Mononuclear cell (primary cell): ENCODE measurements around the gene NPPA. TPM values are rescaled to one million over a fixed set of nuclear protein-coding genes. Genes with fewer than 3 reads are reported as not detected.

Source experiments
- H3K27me3 ChIP-seq: 2 replicates; pipeline ENCODE4 v1.6.0; 2011; ENCODE audit warnings: low read length, control low read depth; ENCODE audit not compliant: insufficient read depth
- H3K4me1 ChIP-seq: 2 replicates; pipeline ENCODE4 v1.5.1; 2011; ENCODE audit warnings: mild to moderate bottlenecking, low read length, control low read depth; ENCODE audit not compliant: insufficient read depth
- H3K4me3 ChIP-seq: 2 replicates; pipeline ENCODE4 v1.5.1; 2011; ENCODE audit warnings: mild to moderate bottlenecking, low read length, moderate library complexity
- H3K9me3 ChIP-seq: 2 replicates; pipeline ENCODE4 v1.5.1; 2011; ENCODE audit warnings: low read depth, mild to moderate bottlenecking, control low read depth, low read length
- total RNA-seq: library from RNA; depleted of rRNA; stranded (reverse); fragments of >200 nt; gene quantifications from one replicate; pipeline ENCODE4 v1.2.3, GENCODE V29; 2012

Gene NPPA
- total RNA-seq, 1 donor, result not detected

DNA sequence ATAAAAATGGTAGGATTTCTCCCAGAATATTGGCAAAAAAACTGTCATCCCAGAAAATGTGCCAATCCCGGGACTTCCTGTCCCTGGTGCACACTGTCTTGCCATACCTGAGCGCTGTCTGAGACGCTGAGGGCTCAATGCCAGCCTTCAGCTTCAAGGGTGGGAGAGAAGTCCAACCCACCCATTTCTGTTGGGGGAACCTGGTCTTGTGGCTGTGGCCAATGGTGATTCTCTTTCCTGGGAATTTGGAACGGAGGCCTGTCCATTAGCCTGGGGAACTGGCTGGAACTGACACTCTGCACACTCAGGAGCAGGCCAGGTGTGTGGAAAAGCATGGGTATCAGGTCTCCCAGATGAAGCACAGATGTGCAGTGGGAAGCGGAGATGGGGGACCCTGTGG, 48.5 kb downstream of the NPPA start:
- H3K4me3 ChIP-seq, result no peak overlapping the region
- no peaks in the 10 kb centered on the region for H3K9me3 ChIP-seq
- no peaks in the 10 kb centered on the region for H3K27me3 ChIP-seq
- H3K4me1 ChIP-seq, result peaks cover 30% of the 10 kb centered on the region

- no peaks in the 10 kb centered on the region for H3K9me3 ChIP-seq
- H3K4me1 ChIP-seq, result peaks cover 16% of the 10 kb centered on the region
- H3K27me3 ChIP-seq, result no peaks in the 10 kb centered on the region
- H3K4me3 ChIP-seq, result no peak overlapping the region
These were observed 49.9 kb downstream of the NPPA start for GRCh38 chr1:11797525-11798216.

GRCh38 chr1:11796036-11796828, 51.4 kb downstream of the NPPA start:
- H3K4me1 ChIP-seq, result peaks cover 13% of the 10 kb centered on the region
- H3K27me3 ChIP-seq, result no peaks in the 10 kb centered on the region
- no peak overlapping the region for H3K4me3 ChIP-seq
- H3K9me3 ChIP-seq, result no peaks in the 10 kb centered on the region

Other genes starting within 250 kb of the NPPA start
- gene FBXO2, start 193.4 kb downstream of the NPPA start, total RNA-seq, result 2.6 TPM
- 15.2 TPM for gene FBXO44, start 192.9 kb downstream of the NPPA start, total RNA-seq
- 8.1 TPM for gene FBXO6, start 183.6 kb downstream of the NPPA start, total RNA-seq
- gene MAD2L2, start 166.6 kb downstream of the NPPA start, total RNA-seq, result 28.7 TPM
- gene DRAXIN, start 156.1 kb downstream of the NPPA start, total RNA-seq, result 0.31 TPM
- gene AGTRAP, start 111.6 kb downstream of the NPPA start, total RNA-seq, result 62.0 TPM
- gene C1orf167, start 85.6 kb downstream of the NPPA start, total RNA-seq, result not detected
- gene MTHFR, start 41.8 kb downstream of the NPPA start, total RNA-seq, result 28.4 TPM
- 7.8 TPM for gene CLCN6, start 41.6 kb downstream of the NPPA start, total RNA-seq
- gene NPPB, start 11.2 kb upstream of the NPPA start, total RNA-seq, result not detected
- gene KIAA2013, start 78.6 kb upstream of the NPPA start, total RNA-seq, result 27.3 TPM
- 21.8 TPM for gene PLOD1, start 86.9 kb upstream of the NPPA start, total RNA-seq
- 35.2 TPM for gene MFN2, start 132.7 kb upstream of the NPPA start, total RNA-seq
- gene MIIP, start 171.7 kb upstream of the NPPA start, total RNA-seq, result 25.6 TPM
- gene TNFRSF8, start 215.5 kb upstream of the NPPA start, total RNA-seq, result 0.73 TPM